ENCODE data around the gene IGSF3. TPM values are rescaled to one million over a fixed set of nuclear protein-coding genes. Genes with fewer than 3 reads are reported as not detected.

IGSF3 gene
- total RNA-seq, 1 donor from 2014 or later: 34.8 TPM

DNA sequence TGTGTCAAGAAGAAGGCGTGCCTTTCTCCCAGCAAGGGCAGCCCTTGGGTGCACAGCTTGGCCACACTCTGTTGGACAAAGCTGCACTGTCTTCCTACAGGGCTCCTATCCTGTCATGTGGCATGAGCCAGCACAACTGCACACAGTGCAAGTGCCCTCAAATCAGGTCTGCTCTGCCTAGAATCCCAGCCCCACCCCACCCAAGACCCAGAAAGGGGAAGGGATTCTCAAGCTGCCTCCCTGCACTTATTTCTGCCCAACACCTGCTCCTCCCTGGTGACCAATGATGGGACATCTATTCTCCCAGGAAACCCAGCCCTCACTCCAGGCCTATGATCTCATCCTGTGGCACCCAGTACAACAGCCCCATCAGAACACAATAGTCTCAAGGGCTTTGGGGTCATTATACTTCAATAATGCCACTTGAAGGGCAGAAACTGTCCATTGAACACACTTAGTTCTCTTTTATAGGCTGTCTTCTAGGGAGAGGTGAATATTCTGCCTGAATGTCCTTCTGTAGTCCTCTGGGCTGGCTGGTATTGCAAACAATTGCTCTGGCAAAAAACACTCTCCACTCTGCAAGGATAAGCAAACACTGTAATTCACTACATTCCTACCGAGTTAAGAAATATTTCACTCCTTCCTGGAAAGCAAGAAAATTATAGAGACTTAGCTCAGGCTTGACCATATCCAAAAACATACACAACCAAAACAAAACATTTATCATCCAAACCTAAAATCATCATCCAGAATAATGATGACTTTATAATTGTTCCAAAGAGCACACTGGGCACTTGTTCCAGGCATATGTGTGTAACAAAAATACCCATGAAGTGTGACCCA lies 43.1 kb upstream of the IGSF3 start:
- TF ChIP-seq, protein P1, sequence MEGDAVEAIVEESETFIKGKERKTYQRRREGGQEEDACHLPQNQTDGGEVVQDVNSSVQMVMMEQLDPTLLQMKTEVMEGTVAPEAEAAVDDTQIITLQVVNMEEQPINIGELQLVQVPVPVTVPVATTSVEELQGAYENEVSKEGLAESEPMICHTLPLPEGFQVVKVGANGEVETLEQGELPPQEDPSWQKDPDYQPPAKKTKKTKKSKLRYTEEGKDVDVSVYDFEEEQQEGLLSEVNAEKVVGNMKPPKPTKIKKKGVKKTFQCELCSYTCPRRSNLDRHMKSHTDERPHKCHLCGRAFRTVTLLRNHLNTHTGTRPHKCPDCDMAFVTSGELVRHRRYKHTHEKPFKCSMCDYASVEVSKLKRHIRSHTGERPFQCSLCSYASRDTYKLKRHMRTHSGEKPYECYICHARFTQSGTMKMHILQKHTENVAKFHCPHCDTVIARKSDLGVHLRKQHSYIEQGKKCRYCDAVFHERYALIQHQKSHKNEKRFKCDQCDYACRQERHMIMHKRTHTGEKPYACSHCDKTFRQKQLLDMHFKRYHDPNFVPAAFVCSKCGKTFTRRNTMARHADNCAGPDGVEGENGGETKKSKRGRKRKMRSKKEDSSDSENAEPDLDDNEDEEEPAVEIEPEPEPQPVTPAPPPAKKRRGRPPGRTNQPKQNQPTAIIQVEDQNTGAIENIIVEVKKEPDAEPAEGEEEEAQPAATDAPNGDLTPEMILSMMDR (IDR thresholded peaks at IDR 0.05; ENCODE audit: insufficient read depth, low read length, poor library complexity, severe bottlenecking): no peak
- no peak for DNase-seq (ENCODE audit: low read depth)
- Histone ChIP-seq H3K4me3 (ENCODE audit: low read depth, low read length) (no peak overlapping the region), H3K36me3 (ENCODE audit: control insufficient read depth, insufficient read depth, low read length) (no peaks in the 10 kb centered on the region), H3K27me3 (ENCODE audit: control insufficient read depth, insufficient read depth, low read length) (no peaks in the 10 kb centered on the region)

DNA sequence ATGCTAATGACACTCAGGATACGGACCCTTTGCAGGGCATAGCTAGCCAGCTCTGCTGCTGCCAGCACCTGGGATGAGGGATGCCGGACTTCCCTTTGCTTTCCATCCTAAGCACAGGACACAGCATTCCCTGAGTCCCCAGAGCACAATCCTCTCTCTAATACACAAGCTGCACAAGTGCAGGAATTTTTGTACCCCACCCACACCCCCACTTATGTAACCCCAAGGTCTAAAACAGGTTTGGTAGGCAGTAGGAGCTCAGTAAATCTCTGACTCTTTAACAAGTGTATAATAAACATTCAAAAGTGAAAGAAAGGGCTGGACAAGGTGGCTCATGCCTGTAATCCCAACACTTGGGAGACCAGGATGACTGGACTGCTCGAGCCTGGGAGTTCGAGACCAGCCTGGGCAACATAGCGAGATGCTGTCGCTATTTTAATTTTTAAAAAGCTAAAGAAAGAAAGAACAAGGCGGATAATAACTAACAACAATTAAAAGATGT lies 42.2 kb upstream of the IGSF3 start:
- Histone ChIP-seq H3K27me3 (ENCODE audit: control insufficient read depth, insufficient read depth, low read length) (no peaks in the 10 kb centered on the region), H3K36me3 (ENCODE audit: control insufficient read depth, insufficient read depth, low read length) (no peaks in the 10 kb centered on the region), H3K4me3 (ENCODE audit: low read depth, low read length) (no peak overlapping the region)
- TF ChIP-seq, protein P1 (IDR thresholded peaks at IDR 0.05; ENCODE audit: insufficient read depth, low read length, poor library complexity, severe bottlenecking): no peak
- DNase-seq (ENCODE audit: low read depth): no peak

DNA sequence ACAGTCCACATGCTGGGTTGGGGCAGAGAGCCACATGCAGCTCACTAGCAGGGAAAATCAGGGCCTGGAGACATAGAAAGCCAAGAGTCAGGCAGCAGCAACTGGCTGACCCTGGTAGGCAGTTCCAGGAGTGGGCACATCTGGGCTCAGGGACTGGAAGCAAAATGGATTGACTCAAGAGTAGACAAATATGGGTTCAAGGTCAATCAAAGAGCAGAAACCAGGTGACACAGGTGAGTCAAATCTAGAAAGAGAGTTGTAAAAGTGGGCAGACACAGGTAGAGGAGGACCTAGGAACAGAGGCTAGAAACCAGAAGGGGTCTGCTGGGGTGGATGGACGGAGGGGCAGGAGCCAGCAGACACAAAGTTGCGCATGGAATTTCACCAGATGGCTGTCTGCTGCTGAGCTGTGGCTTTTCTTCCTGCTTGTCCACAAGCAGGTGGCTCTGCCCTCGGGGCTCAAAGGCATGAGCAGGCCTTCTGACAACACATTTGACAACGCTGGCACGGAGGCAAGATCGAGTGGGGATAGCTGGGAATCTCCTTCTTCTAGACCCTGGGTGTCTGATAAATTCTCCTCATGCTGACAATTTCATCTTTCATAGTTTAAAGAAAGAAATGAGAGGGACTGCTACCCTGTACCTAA lies 40.8 kb upstream of the IGSF3 start:
- TF ChIP-seq, protein P1 (IDR thresholded peaks at IDR 0.05; ENCODE audit: insufficient read depth, low read length, poor library complexity, severe bottlenecking): no peak
- H3K4me3 ChIP-seq (ENCODE audit: low read depth, low read length): no peak overlapping the region
- no peak for DNase-seq (ENCODE audit: low read depth)
- H3K27me3 ChIP-seq (ENCODE audit: control insufficient read depth, insufficient read depth, low read length): no peaks in the 10 kb centered on the region
- H3K36me3 ChIP-seq (ENCODE audit: control insufficient read depth, insufficient read depth, low read length): no peaks in the 10 kb centered on the region

DNA sequence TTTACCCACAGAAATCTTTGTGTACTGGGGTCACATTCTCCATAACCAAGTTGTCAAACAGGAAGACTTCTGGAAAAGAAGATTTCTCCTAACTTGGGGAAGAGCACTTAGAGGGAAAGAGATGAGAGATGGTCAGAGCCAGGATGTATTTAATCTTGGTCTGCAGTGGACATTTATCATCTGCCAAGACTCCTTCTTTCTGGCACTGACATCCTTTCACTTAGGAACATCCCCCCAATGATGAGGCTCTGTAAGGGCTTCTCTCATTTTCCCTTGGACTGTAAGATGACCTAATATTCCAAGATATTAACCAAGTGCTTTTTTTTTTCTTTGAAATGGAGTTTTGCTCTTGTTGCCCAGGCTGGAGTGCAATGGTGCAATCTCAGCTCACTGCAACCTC lies 39.3 kb upstream of the IGSF3 start:
- no peak for DNase-seq (ENCODE audit: low read depth)
- TF ChIP-seq, protein P1 (IDR thresholded peaks at IDR 0.05; ENCODE audit: insufficient read depth, low read length, poor library complexity, severe bottlenecking): no peak
- Histone ChIP-seq H3K36me3 (ENCODE audit: control insufficient read depth, insufficient read depth, low read length) (no peaks in the 10 kb centered on the region), H3K4me3 (ENCODE audit: low read depth, low read length) (no peak overlapping the region), H3K27me3 (ENCODE audit: control insufficient read depth, insufficient read depth, low read length) (no peaks in the 10 kb centered on the region)

DNA sequence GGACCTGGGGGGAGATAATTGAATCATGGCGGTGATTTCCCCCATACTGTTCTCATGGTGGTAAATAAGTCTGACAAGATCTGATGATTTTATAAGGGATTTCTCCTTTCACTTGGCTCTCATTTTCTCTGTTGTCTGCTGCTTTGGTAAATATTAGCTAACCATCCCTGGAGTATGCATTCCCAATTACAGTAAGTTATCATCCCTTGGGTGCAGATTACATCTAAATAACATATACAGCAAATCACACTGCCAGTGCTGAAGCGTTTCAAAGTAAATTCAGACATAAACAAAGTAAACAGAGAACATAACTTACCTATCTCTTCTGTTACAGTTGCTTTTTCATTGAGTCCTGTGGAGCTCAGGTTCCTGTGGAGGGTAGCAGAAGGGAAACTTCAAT lies 38.6 kb upstream of the IGSF3 start:
- TF ChIP-seq, protein P1 (IDR thresholded peaks at IDR 0.05; ENCODE audit: insufficient read depth, low read length, poor library complexity, severe bottlenecking): no peak
- Histone ChIP-seq H3K4me3 (ENCODE audit: low read depth, low read length) (no peak overlapping the region), H3K27me3 (ENCODE audit: control insufficient read depth, insufficient read depth, low read length) (no peaks in the 10 kb centered on the region), H3K36me3 (ENCODE audit: control insufficient read depth, insufficient read depth, low read length) (no peaks in the 10 kb centered on the region)
- no peak for DNase-seq (ENCODE audit: low read depth)

Data from kidney epithelial cell (primary cell).